GM12875 (cell line): Measurements from ENCODE around the gene CCDC51.

Source experiments
- H3K4me3 ChIP-seq: one replicate; pipeline ENCODE4 v1.5.1; 2011; ENCODE audit warnings: low read depth, low read length, control low read depth
- TF ChIP-seq, protein P1 (sequence below): IDR thresholded peaks from 2 replicates; pipeline ENCODE4 v1.5.1; 2011; ENCODE audit warnings: low read depth, mild to moderate bottlenecking, control low read depth, inconsistent platforms, low read length, moderate library complexity, borderline replicate concordance; ENCODE audit not compliant: insufficient read depth

Gene CCDC51

DNA sequence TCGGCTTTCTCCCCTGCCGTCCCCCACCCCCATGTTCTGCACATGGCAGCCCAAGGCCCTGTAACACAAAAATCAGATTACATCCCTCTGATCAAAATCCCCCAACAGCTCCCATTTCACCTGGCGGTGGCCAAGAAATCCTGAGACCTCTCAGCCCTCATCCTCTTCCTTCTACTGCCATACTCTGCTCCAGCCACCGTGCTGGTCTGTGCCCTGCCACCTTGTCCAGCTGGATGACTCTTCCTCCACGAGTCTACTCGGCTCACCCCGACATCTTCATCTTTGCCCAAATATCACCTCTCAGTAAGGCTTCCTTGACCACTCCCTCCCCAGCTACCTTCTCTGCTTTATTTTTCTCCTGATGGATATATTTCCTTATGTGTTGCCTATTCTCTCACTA lies 3.1 kb downstream of the CCDC51 start:
- TF ChIP-seq, protein P1, sequence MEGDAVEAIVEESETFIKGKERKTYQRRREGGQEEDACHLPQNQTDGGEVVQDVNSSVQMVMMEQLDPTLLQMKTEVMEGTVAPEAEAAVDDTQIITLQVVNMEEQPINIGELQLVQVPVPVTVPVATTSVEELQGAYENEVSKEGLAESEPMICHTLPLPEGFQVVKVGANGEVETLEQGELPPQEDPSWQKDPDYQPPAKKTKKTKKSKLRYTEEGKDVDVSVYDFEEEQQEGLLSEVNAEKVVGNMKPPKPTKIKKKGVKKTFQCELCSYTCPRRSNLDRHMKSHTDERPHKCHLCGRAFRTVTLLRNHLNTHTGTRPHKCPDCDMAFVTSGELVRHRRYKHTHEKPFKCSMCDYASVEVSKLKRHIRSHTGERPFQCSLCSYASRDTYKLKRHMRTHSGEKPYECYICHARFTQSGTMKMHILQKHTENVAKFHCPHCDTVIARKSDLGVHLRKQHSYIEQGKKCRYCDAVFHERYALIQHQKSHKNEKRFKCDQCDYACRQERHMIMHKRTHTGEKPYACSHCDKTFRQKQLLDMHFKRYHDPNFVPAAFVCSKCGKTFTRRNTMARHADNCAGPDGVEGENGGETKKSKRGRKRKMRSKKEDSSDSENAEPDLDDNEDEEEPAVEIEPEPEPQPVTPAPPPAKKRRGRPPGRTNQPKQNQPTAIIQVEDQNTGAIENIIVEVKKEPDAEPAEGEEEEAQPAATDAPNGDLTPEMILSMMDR = no peak
- H3K4me3 ChIP-seq = no peak overlapping the region

DNA sequence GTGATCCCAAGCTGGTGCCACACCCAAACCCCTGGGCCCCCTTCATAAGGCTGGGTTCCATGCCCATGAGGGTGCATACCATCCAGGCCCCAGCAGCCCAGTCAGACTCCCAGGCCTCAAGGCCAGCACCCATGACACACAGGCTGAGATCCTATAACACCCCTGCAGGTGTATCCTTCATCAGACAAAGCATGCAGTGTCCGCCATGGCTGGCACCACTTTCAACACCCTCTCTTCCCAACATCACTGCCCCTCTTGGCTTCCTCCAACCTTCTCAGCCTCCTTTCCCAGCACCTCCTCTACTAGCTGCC lies 3.5 kb downstream of the CCDC51 start:
- no peak overlapping the region for H3K4me3 ChIP-seq
- TF ChIP-seq, protein P1 = no peak

DNA sequence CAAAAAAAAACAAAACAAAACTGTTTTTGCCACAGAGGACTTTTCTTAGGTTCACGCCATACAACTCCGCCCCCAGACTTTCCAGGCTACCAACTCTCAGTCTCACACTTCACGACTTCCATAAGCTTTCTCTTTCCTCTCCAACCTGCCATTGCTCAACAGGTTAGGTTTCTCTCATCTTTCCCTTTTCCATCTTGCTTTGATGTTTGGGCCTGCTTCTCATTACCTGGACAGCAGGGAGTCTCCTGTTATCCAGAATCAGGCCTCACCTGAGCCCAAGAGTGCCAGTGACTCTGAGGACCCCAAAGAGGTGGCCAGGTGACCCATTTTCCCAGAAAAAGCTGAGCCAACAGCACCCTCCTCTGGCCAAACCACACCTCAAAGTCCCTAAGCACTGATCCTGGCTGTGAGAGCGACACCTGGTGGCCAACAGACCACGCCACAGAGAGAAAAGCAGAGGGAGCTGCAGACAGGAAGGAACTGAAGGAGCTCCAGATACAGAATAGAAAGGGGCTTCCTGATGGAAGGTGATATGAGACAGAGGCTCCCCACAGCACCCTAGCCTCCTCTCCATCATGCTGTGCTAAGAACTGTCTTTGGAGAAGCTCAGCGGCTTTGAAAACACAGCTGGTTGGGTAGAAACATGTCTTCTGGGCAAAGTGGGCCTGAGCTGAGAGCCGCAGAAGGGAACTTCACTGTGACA lies 4.0 kb downstream of the CCDC51 start:
- H3K4me3 ChIP-seq = no peak overlapping the region
- TF ChIP-seq, protein P1 = peak; percentile 98

DNA sequence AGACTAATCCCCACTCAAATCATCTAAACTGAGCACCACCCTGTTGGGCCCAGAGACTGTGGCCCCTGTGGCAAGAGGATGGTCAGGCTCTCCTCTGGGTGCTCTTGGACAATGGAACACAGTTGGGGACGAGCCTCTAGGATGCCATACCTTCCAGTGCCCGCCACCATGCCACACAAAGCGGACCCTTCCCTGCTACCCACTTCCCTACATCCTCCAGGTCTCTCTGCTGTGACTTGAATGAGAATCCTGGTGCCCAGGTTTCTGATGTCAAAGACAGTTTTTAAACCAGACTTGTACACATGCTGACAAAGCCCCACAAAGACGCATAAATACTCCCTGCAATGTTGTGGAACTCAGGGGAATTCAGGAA lies 4.7 kb downstream of the CCDC51 start:
- H3K4me3 ChIP-seq = no peak overlapping the region
- TF ChIP-seq, protein P1 = no peak

DNA sequence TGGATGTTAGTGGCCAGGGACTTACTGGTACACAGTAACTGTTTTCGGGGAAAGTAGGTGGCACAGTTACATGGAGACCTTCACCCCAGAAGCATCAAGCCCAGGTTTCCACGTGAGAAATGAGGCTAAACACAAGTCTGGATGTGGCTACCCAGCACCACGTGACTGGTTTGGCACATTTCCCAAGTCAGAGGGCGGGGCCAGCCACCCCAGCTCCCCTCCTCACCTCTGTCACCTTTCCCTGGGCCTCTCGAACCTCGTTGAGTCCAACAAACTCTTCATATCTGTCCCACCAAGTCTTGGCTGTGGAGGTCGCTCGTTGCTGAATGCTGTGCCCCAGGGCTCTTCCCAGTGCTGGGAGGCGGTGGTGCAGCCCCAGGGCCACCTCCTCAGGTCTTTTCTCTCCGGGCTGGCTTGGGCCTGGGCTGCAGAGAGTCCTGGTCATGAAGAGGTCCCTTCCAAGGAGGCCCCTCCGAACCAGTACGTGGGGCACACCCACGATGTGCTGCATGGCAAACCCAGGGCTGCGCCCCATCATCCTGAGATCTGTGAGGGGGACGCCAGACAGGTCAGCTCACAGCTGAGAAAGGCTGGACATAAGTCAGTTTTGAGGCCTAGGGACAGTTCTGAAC lies 5.2 kb downstream of the CCDC51 start:
- no peak overlapping the region for H3K4me3 ChIP-seq
- TF ChIP-seq, protein P1 = no peak

DNA sequence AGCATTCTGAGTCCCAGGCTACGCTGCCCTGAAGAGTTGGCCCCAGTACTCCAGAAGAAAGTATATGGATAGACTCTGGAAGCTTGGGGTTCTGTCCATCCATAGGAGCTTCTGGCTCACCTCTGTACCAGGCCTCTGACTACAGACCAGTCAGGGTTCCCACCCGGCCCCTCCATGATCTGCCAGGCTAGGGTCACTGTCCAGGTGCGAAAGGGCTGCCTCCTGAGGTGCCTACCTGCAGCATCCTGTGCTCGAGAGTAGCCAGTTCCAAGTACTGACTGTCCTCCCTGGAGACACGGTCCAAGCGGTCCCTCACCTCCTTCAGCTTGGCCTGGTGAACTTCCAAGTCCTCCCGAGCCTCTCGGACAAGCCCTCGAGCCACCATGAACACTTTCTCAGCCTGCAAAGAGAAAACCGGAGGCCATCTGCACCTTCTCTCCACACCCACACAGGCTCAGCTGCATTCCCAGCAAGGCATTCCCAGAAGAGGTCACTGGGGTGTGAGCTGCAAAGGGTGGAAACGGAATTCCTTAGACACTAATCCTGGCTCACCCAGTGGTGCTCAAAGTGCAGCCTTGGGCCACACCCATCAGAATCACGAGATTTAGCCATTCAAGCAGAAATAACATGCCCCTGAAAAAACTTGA lies 6.3 kb downstream of the CCDC51 start:
- TF ChIP-seq, protein P1 = no peak
- no peak overlapping the region for H3K4me3 ChIP-seq
